GM18909 (cell line): Measurements from ENCODE around the gene WRAP53.

Experiments
- ATAC-seq: cut with Tn5 transposase; IDR thresholded peaks from one replicate; pipeline ENCODE4 v1.9.1; 2021; ENCODE audit warnings: mild to moderate bottlenecking; ENCODE audit not compliant: unreplicated experiment, poor library complexity

WRAP53 gene

DNA sequence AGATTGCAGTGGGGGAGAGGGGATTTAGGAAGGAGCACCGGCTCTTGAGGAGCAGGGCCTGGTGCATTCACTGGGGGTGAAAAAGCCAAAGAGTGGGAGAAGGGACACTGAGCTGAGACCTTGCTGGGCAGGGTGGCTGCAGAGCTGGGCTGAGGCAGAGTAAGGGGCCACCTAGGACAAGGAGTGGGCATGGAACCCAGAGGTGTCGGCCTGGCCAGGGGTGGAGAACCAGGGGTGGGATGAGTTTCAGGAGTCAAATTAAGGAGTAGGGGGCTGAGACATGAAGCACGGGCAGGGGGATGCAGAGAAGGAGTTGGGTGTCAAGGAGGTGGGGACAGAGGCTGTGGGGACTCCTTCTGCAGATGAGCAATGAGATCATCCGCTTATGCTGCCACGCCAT lies 49.3 kb downstream of the WRAP53 start:
- ATAC-seq: no peak

DNA sequence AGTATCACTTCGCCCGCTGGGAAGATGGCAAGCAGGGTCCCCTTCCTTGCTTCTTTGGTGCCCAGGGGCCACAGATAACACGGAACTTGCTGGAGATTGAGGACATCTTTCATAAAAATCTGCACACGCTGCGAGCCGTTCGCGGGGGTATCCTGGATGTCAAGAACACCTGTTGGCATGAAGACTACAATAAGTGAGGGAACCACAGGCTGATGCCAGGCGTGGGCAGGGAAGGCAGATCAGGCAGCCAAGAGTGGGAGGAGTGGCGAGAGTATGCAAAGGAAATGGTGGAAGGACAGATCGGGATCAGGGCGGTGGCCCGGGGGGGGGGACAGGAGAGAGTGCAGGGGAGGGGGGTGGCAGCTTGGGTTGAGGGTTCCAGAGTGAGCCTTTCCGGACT lies 51.5 kb downstream of the WRAP53 start:
- no peak for ATAC-seq

DNA sequence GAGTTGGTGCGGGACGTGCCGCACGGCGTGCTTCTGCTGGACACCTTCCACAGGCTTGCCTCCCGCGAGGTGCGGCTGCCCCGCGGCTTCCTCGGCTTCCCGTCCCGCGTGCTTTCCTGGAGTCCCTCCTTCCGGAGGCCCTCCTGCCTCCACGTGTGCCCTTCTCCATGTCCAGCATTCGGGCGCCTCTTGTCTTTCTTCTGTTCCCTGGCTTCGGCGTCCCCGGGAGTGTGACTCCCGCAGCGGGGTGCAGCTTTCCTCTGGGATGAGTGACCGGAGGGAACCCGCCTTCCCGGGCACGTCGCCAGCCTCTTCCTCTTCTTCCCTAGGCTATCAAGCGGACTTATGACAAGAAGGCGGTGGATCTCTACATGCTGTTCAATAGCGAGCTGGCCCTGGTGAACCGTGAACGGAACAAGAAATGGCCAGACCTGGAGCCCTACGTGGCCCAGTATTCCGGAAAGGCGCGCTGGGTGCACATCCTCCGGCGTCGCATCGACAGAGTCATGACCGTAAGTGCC lies 52.3 kb downstream of the WRAP53 start:
- ATAC-seq: no peak

DNA sequence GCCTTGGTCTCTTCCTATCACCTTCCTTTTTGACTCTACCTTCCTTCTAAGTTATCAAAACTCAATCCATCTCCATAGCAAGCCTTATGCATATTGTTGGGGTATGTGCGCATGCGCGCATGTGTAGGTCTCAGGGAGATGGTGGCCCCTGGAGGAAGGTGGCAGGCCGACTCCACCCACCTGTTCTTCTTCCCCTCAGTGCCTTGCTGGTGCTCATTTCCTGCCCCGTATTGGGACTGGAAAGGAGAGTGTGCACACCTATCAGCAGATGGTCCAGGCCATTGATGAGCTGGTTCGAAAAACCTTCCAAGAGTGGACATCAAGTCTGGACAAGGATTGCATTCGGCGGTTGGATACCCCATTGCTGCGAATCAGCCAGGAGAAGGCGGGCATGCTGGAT lies 54.5 kb downstream of the WRAP53 start:
- no peak for ATAC-seq

DNA sequence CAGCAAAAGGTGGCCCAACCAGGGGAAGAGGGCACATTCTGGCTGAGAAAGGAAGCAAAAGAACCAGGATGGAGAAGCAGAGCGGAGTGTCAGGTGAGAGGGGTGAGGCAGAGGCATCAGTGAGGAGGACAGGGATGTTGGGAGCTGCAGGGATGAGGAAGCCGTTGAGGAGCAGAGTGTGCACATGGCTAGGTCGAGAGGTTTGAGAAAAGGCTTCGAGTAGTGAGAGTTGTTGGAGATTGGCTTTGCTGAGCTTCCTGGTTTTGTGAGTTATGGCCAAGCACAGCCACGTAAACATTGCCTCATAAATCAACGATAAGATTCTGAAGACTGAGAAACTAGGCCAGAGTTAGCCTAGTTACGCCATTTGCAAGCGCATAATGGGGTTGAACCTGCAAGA lies 56.1 kb downstream of the WRAP53 start:
- no peak for ATAC-seq

GRCh38 chr17:7745748-7746470 lies 57.6 kb downstream of the WRAP53 start:
- ATAC-seq: no peak

DNA sequence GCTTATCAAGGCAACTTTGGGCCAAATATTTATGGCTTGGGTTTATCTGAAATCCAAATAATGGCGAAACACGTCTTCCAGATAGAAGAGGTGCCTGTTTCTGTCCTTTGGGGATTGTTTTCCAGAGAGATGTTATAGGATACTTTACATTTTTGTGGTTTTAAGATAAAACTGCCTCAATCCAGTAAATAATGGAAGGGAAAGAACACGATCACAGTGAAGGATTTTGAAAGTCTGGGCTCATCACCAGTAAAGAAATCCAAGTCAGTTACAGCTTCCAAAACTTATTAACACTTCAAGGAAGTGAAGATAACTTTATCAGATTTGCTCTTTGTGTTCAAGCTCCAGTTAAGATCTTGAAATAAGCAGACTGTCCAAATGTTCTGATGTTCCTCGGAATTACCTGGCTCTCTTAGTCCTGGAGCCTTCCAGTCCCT lies 59.4 kb downstream of the WRAP53 start:
- ATAC-seq: no peak

- no peak for ATAC-seq
These were observed 59.9 kb downstream of the WRAP53 start for GRCh38 chr17:7748076-7748775.

GRCh38 chr17:7750321-7750821 lies 62.1 kb downstream of the WRAP53 start:
- no peak for ATAC-seq
